Measurements from ENCODE around the gene NRSN2.

DNA sequence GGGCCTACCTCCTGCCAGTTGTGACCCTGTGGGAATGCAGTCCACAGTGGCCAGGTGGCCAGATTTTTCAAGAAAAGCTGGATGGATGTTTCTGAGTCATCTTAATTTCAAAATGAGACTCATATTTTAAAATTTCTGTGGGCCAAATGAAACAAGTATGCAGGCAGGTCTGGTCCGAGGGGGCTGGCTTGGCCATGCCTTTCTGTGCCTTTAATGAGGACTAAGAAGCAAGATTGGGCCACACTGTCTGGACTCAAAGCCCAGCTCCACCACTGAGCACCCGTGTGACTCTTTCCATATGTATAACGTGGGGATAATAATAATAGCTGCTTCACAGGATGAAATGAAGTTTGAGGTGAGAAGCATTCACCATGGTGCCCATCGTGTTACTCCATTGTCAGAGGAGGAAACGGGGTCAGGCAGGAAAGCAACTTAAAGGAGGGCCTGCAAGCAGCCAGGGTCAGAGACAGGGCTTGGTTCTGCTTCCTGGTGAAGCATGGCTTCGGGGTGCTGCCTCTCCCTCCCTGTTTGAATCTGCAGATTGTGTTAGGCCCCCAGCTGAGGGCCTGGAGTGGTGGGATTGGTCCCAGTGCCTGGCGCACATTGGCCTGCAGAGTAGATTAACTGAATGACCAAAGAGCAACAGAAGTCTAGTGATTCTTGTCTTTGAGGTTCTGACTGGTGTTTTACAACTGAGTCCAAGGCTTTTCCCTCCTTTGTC, 17.8 kb upstream of the NRSN2 start:
- TF ChIP-seq, protein P1, sequence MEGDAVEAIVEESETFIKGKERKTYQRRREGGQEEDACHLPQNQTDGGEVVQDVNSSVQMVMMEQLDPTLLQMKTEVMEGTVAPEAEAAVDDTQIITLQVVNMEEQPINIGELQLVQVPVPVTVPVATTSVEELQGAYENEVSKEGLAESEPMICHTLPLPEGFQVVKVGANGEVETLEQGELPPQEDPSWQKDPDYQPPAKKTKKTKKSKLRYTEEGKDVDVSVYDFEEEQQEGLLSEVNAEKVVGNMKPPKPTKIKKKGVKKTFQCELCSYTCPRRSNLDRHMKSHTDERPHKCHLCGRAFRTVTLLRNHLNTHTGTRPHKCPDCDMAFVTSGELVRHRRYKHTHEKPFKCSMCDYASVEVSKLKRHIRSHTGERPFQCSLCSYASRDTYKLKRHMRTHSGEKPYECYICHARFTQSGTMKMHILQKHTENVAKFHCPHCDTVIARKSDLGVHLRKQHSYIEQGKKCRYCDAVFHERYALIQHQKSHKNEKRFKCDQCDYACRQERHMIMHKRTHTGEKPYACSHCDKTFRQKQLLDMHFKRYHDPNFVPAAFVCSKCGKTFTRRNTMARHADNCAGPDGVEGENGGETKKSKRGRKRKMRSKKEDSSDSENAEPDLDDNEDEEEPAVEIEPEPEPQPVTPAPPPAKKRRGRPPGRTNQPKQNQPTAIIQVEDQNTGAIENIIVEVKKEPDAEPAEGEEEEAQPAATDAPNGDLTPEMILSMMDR (IDR thresholded peaks at IDR 0.05), result no peak
- TF ChIP-seq TCF7L2 (IDR thresholded peaks at IDR 0.05; ENCODE audit: low read depth, low read length) (no peak), SIN3A (IDR thresholded peaks at IDR 0.05; ENCODE audit: borderline replicate concordance, insufficient read depth, low read depth, low read length) (no peak; the same call in 1 of the 2 replicates), POLR2AphosphoS5 (IDR thresholded peaks at IDR 0.05; ENCODE audit: low read depth, low read length) (no peak; the same call in none of the 2 replicates)
- TF ChIP-seq, protein P2, sequence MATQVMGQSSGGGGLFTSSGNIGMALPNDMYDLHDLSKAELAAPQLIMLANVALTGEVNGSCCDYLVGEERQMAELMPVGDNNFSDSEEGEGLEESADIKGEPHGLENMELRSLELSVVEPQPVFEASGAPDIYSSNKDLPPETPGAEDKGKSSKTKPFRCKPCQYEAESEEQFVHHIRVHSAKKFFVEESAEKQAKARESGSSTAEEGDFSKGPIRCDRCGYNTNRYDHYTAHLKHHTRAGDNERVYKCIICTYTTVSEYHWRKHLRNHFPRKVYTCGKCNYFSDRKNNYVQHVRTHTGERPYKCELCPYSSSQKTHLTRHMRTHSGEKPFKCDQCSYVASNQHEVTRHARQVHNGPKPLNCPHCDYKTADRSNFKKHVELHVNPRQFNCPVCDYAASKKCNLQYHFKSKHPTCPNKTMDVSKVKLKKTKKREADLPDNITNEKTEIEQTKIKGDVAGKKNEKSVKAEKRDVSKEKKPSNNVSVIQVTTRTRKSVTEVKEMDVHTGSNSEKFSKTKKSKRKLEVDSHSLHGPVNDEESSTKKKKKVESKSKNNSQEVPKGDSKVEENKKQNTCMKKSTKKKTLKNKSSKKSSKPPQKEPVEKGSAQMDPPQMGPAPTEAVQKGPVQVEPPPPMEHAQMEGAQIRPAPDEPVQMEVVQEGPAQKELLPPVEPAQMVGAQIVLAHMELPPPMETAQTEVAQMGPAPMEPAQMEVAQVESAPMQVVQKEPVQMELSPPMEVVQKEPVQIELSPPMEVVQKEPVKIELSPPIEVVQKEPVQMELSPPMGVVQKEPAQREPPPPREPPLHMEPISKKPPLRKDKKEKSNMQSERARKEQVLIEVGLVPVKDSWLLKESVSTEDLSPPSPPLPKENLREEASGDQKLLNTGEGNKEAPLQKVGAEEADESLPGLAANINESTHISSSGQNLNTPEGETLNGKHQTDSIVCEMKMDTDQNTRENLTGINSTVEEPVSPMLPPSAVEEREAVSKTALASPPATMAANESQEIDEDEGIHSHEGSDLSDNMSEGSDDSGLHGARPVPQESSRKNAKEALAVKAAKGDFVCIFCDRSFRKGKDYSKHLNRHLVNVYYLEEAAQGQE (IDR thresholded peaks at IDR 0.05; ENCODE audit: insufficient read depth in 1 of 2, low read depth in 2 of 2, low read length in 1 of 2), result no peak
